Liver (tissue), 3 donors: ENCODE data around the gene DIO3.

Source experiments
- EGR1 ChIP-seq, 2 donors: IDR thresholded peaks; 2 replicates each; pipeline ENCODE4 v1.6.1; 2016 to 2018; ENCODE audit warnings: antibody characterized with exemption in 2 of 2, low read depth in 2 of 2
- FOXA1 ChIP-seq: IDR thresholded peaks from 2 replicates; pipeline ENCODE4 v1.6.1; 2016; ENCODE audit warnings: antibody characterized with exemption
- RAD21 ChIP-seq, 2 donors: IDR thresholded peaks; 2 replicates each; pipeline ENCODE4 v1.6.1; 2016; ENCODE audit warnings: antibody characterized with exemption in 2 of 2, mild to moderate bottlenecking in 2 of 2
- REST ChIP-seq: IDR thresholded peaks from 2 replicates; pipeline ENCODE4 v1.6.1; 2016; ENCODE audit warnings: antibody characterized with exemption, mild to moderate bottlenecking
- TAF1 ChIP-seq: conservative IDR thresholded peaks from 2 replicates; pipeline ENCODE4 v1.6.1; 2016; ENCODE audit warnings: antibody characterized with exemption, mild to moderate bottlenecking
- YY1 ChIP-seq: IDR thresholded peaks from 2 replicates; pipeline ENCODE4 v1.6.1; 2016; ENCODE audit warnings: antibody characterized with exemption, mild to moderate bottlenecking
- TF ChIP-seq, protein P1 (sequence below): fragments of 150-350 bp; IDR thresholded peaks from 2 replicates; pipeline ENCODE4 v1.5.1; 2017; ENCODE audit warnings: improper control_type of control experiment, low read depth, low read length; ENCODE audit not compliant: missing input control
- donor health status: healthy.
- donor health status: healthy.

DNA sequence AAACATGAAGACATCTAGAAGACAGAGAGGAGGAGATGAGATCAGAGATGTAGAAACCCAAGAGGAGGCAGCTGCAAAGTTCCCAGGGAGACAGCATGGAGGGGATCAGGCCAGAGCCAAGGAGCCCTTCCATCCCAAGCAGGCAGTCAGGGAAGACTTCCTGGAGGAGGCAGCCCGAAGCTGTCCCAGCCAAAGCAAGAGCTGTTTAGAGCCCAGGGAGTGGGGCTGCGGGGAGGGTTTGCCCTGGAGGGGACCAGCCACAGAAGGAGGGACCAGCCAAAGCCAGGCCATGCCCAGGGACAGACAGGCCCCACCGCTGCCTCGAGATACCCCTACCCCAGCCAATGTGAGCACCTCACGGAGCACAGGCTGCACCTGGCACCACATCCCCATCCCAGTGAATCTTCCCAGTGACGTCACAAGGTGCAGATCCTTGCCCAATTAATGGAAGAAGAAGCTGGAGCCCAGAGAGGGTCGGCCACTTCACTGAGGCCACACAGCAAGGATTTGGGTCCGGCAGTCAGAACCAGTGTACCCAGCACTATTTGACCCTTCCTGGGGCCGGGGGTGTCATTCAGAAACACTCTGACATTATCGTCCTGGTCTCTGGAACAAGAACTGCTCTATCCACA is 14.1 kb upstream of the DIO3 start:
- TF ChIP-seq EGR1 (IDR thresholded peaks at IDR 0.05; ENCODE audit: low read depth in 2 of 2): no peak
- TF ChIP-seq REST: no peak
- TF ChIP-seq, protein P1, sequence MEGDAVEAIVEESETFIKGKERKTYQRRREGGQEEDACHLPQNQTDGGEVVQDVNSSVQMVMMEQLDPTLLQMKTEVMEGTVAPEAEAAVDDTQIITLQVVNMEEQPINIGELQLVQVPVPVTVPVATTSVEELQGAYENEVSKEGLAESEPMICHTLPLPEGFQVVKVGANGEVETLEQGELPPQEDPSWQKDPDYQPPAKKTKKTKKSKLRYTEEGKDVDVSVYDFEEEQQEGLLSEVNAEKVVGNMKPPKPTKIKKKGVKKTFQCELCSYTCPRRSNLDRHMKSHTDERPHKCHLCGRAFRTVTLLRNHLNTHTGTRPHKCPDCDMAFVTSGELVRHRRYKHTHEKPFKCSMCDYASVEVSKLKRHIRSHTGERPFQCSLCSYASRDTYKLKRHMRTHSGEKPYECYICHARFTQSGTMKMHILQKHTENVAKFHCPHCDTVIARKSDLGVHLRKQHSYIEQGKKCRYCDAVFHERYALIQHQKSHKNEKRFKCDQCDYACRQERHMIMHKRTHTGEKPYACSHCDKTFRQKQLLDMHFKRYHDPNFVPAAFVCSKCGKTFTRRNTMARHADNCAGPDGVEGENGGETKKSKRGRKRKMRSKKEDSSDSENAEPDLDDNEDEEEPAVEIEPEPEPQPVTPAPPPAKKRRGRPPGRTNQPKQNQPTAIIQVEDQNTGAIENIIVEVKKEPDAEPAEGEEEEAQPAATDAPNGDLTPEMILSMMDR: no peak
- TF ChIP-seq RAD21 (IDR thresholded peaks at IDR 0.05): no peak
- TF ChIP-seq TAF1: no peak
- no peak for TF ChIP-seq YY1
- no peak for TF ChIP-seq FOXA1
